HepG2 (cell line): ENCODE measurements around the gene IFI35. TPM values are rescaled to one million over a fixed set of nuclear protein-coding genes. Genes with fewer than 3 reads are reported as not detected.
A peak's percentile ranks its signal among the peaks of the same experiment; 100 is the strongest.

Source experiments
- ARHGAP35 ChIP-seq: sonication (generic); formaldehyde crosslinking; IDR thresholded peaks from 2 replicates; pipeline ENCODE4 v1.9.0; 2022; ENCODE audit warnings: mild to moderate bottlenecking, inconsistent platforms, moderate library complexity, missing genetic modification reagents, borderline replicate concordance
- CHD4 ChIP-seq: fragments of 200-600 bp; sonication (generic); IDR thresholded peaks from 2 replicates; pipeline ENCODE4 v1.7.0; 2017; ENCODE audit warnings: mild to moderate bottlenecking, low read length, borderline replicate concordance
- JUN ChIP-seq: sonication (generic); formaldehyde crosslinking; IDR thresholded peaks from 2 replicates; pipeline ENCODE4 v1.4.0; 2020; ENCODE audit warnings: mild to moderate bottlenecking, missing genetic modification reagents
- MBD4 ChIP-seq: IDR thresholded peaks from 2 replicates; pipeline ENCODE4 v1.6.1; 2012; ENCODE audit warnings: low read length, inconsistent platforms, borderline replicate concordance
- MBNL3 ChIP-seq: fragments of 250-450 bp; sonication (Bioruptor Pico); conservative IDR thresholded peaks from 2 replicates; pipeline ENCODE4 v1.8.0; 2022; ENCODE audit warnings: mild to moderate bottlenecking, inconsistent platforms
- PHF20 ChIP-seq: sonication (generic); formaldehyde crosslinking; IDR thresholded peaks from 2 replicates; pipeline ENCODE4 v1.5.0; 2020; ENCODE audit warnings: mild to moderate bottlenecking, missing genetic modification reagents
- REL ChIP-seq: sonication (generic); formaldehyde crosslinking; conservative IDR thresholded peaks from 2 replicates; pipeline ENCODE4 v1.8.0; 2022; ENCODE audit warnings: mild to moderate bottlenecking, missing genetic modification reagents, moderate library complexity
- SALL1 ChIP-seq: sonication (generic); formaldehyde crosslinking; IDR thresholded peaks from 2 replicates; pipeline ENCODE4 v1.8.0; 2022; ENCODE audit warnings: mild to moderate bottlenecking, missing genetic modification reagents
- SMAD3 ChIP-seq: sonication (generic); formaldehyde crosslinking; IDR thresholded peaks from 2 replicates; pipeline ENCODE4 v1.4.0; 2020; ENCODE audit warnings: missing genetic modification reagents
- SMARCC2 ChIP-seq: fragments of 450-650 bp; IDR thresholded peaks from 2 replicates; pipeline ENCODE4 v1.6.1; 2017; ENCODE audit warnings: antibody characterized with exemption, mild to moderate bottlenecking
- ZBTB21 ChIP-seq: sonication (generic); formaldehyde crosslinking; IDR thresholded peaks from 2 replicates; pipeline ENCODE4 v1.4.0; 2020; ENCODE audit warnings: missing genetic modification reagents
- ZNF256 ChIP-seq: sonication (generic); formaldehyde crosslinking; conservative IDR thresholded peaks from 2 replicates; pipeline ENCODE4 v1.4.0; 2020; ENCODE audit warnings: missing genetic modification reagents
- ZNF546 ChIP-seq: sonication (generic); formaldehyde crosslinking; conservative IDR thresholded peaks from 2 replicates; pipeline ENCODE4 v1.8.1; 2023; ENCODE audit warnings: mild to moderate bottlenecking, missing genetic modification reagents
- ZNF577 ChIP-seq: sonication (generic); formaldehyde crosslinking; IDR thresholded peaks from 2 replicates; pipeline ENCODE4 v1.4.0; 2020; ENCODE audit warnings: mild to moderate bottlenecking, low read depth, missing genetic modification reagents, borderline replicate concordance
- ZNF839 ChIP-seq: sonication (generic); formaldehyde crosslinking; IDR thresholded peaks from 2 replicates; pipeline ENCODE4 v1.4.0; 2020; ENCODE audit warnings: missing genetic modification reagents, mild to moderate bottlenecking, borderline replicate concordance
- polyA plus RNA-seq, 8 experiments: library from polyadenylated mRNA; depleted of rRNA in 3 of 8; stranded (reverse) in 7 of 8; unstranded in 1 of 8; fragments of >200 nt; fragmentation: Illumina TruSeq in 4 of 8; extraction: Trizol in 4 of 8; gene quantifications; 2 replicates each; pipeline versions ENCODE4 v1.2.1 to v1.2.3, GENCODE V29; 2011 to 2016; ENCODE audit warnings: low read depth in 4 of 8, missing spikeins in 1 of 8, mixed read lengths in 1 of 8; ENCODE audit not compliant: insufficient read depth in 1 of 8
- total RNA-seq, 5 experiments: library from RNA; depleted of rRNA; stranded (reverse); fragments of >200 nt; fragmentation: Illumina TruSeq; extraction: Trizol; gene quantifications; 2 replicates each; pipeline ENCODE4 v1.2.3, GENCODE V29; 2016; ENCODE audit warnings: low read depth in 1 of 5
- TF ChIP-seq, protein P1 (sequence below): sonication (generic); formaldehyde crosslinking; IDR thresholded peaks from 2 replicates; pipeline ENCODE4 v1.5.0; 2020; ENCODE audit warnings: mild to moderate bottlenecking, missing genetic modification reagents
- TF ChIP-seq, protein P2 (sequence below): sonication (generic); formaldehyde crosslinking; IDR thresholded peaks from 2 replicates; pipeline ENCODE4 v1.4.0; 2020; ENCODE audit warnings: missing genetic modification reagents
- TF ChIP-seq, protein P3 (sequence below): IDR thresholded peaks from 2 replicates; pipeline ENCODE4 v1.6.1; 2016; ENCODE audit warnings: low read depth, missing genetic modification reagents, missing compliant biosample characterization
- TF ChIP-seq, protein P4 (sequence below): sonication (generic); formaldehyde crosslinking; IDR thresholded peaks from 2 replicates; pipeline ENCODE4 v1.4.0; 2020; ENCODE audit warnings: missing genetic modification reagents

IFI35 gene
- total and polyA plus RNA-seq, 2 of the 13 experiments (the other 11 are each of a cell fraction or from before 2014, with no cell fraction given): 28.9 to 38.1 TPM

DNA sequence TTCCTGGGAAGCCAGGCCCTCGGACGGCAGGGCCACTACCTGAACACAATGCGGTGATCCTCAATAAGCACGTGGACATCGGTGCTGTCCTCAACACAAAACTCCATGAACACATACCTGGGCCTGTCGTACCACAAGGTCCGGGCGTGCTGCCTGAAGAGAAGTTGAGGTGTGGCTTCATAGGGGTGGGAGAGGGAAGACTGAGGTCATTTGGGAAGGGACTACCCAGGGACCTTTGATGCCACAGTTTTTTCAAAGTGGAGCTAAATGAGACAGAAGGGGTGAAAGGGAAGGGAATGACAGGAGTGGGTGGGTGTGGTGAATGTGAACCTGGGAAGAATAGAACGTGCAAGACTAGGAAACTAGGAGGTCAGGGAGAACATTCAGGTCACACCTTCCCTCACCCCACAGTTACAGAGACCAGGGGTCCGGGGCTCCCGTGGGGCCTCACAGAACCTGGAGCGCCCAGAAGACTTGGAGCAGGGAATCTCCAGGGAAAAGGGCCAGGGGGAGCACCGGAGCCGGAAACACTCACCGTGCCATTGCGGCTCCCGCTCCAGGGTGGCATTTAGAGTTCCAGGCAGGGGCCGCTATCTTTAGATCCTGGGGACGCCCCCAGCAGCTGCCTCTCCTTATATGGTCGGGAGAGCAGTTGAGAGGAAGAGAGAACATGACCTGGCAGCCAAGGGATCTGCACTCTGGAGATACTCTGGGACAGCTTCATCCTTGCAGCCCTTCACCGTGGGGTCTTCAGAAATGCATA lies 26.9 kb upstream of the IFI35 start, which contains the start of gene PTGES3L (continued):
- no peak for TF ChIP-seq ARHGAP35
- TF ChIP-seq REL (CRISPR knock-in tag): 0 out of 2 replicates have a peak, but pooled peaks have one; percentile 16
- TF ChIP-seq, protein P1, sequence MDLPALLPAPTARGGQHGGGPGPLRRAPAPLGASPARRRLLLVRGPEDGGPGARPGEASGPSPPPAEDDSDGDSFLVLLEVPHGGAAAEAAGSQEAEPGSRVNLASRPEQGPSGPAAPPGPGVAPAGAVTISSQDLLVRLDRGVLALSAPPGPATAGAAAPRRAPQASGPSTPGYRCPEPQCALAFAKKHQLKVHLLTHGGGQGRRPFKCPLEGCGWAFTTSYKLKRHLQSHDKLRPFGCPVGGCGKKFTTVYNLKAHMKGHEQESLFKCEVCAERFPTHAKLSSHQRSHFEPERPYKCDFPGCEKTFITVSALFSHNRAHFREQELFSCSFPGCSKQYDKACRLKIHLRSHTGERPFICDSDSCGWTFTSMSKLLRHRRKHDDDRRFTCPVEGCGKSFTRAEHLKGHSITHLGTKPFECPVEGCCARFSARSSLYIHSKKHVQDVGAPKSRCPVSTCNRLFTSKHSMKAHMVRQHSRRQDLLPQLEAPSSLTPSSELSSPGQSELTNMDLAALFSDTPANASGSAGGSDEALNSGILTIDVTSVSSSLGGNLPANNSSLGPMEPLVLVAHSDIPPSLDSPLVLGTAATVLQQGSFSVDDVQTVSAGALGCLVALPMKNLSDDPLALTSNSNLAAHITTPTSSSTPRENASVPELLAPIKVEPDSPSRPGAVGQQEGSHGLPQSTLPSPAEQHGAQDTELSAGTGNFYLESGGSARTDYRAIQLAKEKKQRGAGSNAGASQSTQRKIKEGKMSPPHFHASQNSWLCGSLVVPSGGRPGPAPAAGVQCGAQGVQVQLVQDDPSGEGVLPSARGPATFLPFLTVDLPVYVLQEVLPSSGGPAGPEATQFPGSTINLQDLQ (CRISPR knock-in tag): no peak
- TF ChIP-seq, protein P2, sequence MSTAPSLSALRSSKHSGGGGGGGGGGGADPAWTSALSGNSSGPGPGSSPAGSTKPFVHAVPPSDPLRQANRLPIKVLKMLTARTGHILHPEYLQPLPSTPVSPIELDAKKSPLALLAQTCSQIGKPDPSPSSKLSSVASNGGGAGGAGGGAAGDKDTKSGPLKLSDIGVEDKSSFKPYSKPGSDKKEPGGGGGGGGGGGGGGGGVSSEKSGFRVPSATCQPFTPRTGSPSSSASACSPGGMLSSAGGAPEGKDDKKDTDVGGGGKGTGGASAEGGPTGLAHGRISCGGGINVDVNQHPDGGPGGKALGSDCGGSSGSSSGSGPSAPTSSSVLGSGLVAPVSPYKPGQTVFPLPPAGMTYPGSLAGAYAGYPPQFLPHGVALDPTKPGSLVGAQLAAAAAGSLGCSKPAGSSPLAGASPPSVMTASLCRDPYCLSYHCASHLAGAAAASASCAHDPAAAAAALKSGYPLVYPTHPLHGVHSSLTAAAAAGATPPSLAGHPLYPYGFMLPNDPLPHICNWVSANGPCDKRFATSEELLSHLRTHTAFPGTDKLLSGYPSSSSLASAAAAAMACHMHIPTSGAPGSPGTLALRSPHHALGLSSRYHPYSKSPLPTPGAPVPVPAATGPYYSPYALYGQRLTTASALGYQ: no peak
- no peak for TF ChIP-seq SMARCC2
- TF ChIP-seq ZNF839 (CRISPR knock-in tag): no peak
- no peak for TF ChIP-seq MBNL3
- TF ChIP-seq ZNF577 (CRISPR knock-in tag): no peak
- no peak; the same call in 1 of the 2 replicates for TF ChIP-seq PHF20 (CRISPR knock-in tag)
- TF ChIP-seq ZNF546 (CRISPR knock-in tag): no peak
- no peak for TF ChIP-seq SALL1 (CRISPR knock-in tag)
- no peak for TF ChIP-seq JUN (CRISPR knock-in tag)
- no peak for TF ChIP-seq MBD4
- no peak for TF ChIP-seq ZBTB21 (CRISPR knock-in tag)
- no peak for TF ChIP-seq CHD4
- TF ChIP-seq, protein P3, sequence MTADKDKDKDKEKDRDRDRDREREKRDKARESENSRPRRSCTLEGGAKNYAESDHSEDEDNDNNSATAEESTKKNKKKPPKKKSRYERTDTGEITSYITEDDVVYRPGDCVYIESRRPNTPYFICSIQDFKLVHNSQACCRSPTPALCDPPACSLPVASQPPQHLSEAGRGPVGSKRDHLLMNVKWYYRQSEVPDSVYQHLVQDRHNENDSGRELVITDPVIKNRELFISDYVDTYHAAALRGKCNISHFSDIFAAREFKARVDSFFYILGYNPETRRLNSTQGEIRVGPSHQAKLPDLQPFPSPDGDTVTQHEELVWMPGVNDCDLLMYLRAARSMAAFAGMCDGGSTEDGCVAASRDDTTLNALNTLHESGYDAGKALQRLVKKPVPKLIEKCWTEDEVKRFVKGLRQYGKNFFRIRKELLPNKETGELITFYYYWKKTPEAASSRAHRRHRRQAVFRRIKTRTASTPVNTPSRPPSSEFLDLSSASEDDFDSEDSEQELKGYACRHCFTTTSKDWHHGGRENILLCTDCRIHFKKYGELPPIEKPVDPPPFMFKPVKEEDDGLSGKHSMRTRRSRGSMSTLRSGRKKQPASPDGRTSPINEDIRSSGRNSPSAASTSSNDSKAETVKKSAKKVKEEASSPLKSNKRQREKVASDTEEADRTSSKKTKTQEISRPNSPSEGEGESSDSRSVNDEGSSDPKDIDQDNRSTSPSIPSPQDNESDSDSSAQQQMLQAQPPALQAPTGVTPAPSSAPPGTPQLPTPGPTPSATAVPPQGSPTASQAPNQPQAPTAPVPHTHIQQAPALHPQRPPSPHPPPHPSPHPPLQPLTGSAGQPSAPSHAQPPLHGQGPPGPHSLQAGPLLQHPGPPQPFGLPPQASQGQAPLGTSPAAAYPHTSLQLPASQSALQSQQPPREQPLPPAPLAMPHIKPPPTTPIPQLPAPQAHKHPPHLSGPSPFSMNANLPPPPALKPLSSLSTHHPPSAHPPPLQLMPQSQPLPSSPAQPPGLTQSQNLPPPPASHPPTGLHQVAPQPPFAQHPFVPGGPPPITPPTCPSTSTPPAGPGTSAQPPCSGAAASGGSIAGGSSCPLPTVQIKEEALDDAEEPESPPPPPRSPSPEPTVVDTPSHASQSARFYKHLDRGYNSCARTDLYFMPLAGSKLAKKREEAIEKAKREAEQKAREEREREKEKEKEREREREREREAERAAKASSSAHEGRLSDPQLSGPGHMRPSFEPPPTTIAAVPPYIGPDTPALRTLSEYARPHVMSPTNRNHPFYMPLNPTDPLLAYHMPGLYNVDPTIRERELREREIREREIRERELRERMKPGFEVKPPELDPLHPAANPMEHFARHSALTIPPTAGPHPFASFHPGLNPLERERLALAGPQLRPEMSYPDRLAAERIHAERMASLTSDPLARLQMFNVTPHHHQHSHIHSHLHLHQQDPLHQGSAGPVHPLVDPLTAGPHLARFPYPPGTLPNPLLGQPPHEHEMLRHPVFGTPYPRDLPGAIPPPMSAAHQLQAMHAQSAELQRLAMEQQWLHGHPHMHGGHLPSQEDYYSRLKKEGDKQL: no peak
- TF ChIP-seq SMAD3: no peak
- 0 out of 2 replicates have a peak, but pooled peaks have one; percentile 43 for TF ChIP-seq ZNF256 (CRISPR knock-in tag)
- TF ChIP-seq, protein P4, sequence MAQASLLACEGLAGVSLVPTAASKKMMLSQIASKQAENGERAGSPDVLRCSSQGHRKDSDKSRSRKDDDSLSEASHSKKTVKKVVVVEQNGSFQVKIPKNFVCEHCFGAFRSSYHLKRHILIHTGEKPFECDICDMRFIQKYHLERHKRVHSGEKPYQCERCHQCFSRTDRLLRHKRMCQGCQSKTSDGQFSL (CRISPR knock-in tag): peak; percentile 7; the same call in 1 of the 2 replicates
